CD4-positive, alpha-beta T cell treated with Interleukin-1 beta for 1 hour (primary cell): ENCODE results near the gene MSRB1.
"Not testable (repeated sequence)": the region's sequence is repeated elsewhere in the genome, so short reads cannot be mapped to it uniquely, and the experiment has no call there.

Source experiments
- DNase-seq, 2 donors: peaks; one replicate each; pipeline ENCODE4 v3.0.0-alpha.2; 2020 to 2022

The MSRB1 gene

DNA sequence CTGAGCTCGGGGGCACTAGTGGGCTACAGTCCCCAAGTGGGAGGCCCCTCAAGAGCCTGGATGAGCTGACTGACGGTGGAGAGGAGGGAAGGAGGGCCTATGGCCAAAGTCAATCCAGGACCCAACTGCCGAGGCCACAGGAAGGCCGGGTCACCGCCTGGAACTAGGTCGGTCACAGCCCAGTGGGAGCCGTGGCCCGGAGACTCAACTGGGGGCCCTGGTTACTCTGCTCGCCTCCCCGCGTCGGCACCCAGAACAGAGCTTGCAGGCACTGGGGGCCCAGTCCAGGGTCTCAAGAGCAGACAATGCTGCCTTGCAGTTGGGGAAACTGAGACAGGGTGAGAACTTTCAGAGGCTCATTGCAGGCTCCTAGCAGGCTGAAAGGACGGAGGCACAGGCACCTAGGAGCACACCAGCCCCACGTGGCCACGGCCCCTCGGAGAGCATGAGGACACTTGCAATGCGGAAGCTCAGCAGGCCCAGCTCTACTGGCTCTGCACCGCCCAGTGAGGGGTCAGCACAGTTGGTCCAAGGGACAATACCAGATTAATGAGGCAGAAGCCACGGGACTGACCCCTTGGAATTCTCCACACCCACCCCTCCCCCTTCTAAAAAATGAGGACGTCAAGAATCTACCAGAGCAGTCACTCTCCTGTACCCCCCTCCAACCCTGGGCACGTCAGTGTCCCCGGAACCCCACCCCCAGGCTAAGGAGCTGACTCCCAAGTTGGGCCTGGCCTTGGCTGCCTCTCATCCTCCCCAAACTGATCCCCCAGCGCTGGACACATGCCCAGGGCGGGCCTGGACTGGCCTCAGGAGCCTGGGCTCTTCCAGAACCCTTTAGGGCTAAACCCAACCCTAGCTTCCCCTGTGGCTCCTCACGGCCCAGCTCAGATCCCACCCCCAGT lies 27.0 kb downstream of the MSRB1 start:
- no peak for DNase-seq

GRCh38 chr16:1914988-1915387 lies 28.0 kb downstream of the MSRB1 start:
- no peak for DNase-seq

- DNase-seq = no peak
Measured at GRCh38 chr16:1914084-1914608, 28.9 kb downstream of the MSRB1 start.

GRCh38 chr16:1913327-1914083 lies 29.5 kb downstream of the MSRB1 start:
- no peak for DNase-seq

GRCh38 chr16:1912215-1912543 lies 30.8 kb downstream of the MSRB1 start:
- DNase-seq = no peak

DNA sequence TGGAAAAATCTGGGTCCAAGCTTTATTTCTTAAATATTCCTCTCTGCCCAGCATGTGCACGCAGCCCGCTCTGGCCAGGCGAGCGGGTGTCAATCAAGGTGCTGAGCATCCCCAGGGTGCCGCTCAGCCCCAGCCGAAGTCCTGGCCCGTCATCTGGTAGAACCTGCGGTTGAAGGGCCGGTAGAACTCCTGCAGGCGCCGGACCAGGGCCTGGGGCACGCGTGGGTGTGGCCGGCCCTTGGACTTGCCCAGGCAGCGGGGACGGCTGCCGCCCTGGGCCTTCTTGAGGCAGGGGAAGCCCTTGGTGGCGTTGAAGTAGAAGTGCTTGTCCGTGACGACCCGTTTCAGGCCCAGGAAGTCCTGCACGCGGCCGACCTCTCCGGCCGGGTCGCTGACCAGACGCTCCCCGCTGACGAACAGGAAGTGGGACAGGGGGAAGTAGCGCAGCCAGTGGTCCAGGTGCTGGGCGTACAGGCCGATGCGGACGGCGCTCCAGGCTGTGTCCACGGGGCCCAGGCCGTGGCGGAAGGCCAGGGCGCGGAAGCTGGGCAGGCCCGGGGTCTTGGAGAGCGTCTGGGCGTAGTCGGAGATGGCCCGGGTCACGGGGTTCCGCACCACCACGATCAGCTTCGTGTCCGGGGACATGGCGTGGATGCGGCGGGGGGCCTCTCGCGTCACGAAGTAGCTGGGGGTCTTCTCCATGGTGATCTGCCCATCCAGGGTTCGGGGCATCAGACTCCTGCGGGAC lies 31.4 kb downstream of the MSRB1 start:
- no peak for DNase-seq

DNA sequence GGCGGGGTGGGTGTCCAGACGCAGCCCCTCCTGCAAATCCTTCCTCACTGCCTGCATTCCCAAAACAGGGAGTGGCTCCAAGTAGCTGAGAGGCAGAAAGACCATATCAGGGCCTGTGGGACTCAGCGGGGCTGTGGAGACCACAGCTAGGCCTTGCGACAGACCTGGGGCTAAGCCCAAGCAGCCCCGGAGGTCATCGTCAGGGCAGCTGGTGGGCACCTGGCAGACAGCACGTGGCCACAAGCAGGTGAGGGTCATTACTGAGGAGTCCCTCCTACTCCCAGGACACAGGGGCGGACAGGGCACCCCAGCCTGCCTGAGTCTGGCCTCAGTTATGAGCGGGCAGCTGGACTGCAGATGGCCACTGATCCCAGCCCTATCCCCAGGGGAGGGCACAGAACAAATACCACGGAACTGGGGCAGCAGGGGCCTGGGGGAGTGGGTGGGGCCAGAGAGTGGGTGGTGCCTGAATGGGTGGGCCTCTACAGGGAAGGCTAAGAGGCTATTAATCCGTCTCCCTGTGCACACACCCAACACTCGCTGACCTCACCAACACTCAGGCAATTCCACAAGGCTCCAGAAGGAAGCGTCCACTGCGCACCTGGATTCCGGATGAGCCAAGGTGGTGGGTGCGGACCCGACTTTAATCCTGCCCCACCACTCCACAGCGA lies 33.3 kb downstream of the MSRB1 start:
- no peak for DNase-seq

DNA sequence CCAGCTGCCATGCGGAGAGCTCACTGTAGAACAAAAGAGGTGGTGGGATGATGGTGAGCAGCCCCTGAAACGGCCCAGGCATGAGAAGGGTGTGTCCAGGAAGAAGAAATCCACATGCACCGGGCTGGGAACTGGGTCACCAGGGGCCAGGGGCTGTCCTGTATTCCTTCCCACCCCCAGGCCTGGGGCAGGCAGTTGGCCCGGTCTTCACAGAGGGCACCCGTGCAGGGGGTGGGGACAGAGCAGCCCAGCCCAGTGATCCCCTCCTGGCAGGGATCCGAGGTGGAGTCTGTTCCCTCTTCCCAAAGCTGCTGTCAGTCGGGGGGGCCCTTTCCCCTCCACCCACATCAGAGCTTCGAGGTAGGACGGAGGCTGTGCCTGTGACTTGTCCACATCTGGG lies 34.0 kb downstream of the MSRB1 start:
- no peak for DNase-seq

- DNase-seq = no peak
Measured at GRCh38 chr16:1908184-1908583, 34.8 kb downstream of the MSRB1 start.

DNA sequence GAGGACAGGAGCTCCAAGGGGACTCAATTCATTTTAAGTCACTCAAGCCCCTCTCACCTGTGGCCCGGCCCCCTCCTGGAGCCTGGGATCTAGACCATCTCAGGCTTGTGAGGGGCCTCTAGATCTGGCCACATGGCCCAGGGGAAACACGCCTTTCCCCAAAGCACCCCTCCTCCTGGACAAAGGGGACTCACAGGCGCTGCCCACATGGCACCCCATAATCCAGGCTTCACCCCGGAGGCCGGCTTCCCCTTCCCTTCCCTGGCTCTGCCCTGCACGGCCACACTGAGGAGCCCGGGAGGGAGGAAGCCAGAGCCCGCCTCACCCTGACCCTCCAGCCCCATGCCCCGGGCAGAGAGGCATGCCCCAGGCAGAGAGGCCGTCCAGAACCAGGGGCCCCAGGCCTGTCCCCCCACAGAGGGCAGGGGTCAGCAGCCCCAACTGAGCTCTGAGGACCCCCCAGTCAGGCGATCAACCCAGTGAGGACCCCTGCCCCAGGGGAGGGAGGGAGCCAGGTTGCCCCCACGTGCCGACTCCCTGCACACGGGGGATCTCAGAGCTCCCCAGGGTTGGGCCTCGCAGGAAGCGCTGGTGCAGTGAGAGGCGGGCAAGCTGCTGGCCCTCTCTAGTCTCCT lies 35.7 kb downstream of the MSRB1 start:
- no peak for DNase-seq

- DNase-seq = no peak
Measured at GRCh38 chr16:1906846-1907165, 36.2 kb downstream of the MSRB1 start.

GRCh38 chr16:1906055-1906845 lies 36.7 kb downstream of the MSRB1 start:
- no peak for DNase-seq

DNA sequence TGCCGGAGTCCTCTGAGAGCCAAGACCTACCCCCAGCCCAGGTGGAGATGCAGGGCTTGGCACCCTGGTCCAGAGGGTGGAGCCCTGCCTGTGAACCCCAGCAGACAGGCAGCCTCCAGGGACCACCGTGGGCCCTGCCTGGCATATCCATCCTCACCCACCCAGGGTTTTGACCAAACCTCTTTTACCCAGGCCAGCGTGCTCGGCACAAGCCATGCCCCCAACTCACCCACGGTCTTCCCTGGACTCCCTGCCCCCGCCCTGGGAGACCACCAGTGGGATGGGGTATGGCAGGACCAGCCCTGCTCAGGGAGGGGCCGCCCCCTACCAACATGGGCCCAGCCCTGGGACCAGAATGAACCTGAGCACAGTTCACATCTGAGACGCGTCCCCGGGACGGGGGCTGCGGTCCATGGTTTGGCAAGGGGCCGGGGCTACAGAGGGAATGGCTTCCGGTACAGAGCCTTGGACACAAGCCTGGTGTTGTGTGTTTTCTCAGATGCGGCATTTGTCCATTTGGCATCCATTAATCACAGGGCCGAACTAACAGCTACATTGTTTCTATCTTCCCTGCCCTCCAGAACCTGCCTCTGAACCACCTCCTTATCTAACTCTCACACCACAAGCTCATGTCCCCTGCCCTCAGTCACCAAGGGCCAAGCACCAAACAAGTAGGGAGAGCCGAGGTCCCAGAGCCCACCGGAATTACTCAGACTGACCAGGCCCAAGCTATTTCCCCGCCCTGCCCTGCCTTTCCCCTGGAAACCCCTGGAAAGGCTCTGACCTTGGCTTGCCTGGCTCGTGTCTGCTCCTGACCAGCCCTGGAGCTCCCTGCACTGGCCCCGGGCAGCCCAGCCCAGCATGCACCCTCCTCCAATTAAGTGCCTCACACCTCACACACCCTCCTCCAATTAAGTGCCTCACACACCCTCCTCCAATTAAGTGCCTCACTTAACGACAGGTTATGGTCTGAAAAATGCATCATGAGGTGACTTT lies 38.9 kb downstream of the MSRB1 start:
- DNase-seq = no peak

DNA sequence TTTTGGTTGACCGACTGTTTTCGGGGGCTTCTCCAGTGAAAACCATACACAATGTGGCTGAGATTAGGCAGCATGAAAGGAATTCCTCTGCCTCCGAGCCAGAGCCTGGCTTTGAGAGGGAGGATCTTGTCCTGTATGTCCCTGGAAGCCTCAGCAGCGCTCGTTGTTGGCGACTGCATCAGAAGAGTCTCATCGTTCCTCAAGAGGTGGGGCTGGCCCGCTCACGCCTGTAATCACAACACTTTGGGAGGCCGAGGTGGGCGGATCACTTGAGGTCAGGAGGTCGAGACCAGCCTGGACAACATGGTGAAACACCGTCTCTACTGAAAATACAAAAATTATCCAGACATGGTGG lies 39.8 kb downstream of the MSRB1 start:
- no peak for DNase-seq

DNA sequence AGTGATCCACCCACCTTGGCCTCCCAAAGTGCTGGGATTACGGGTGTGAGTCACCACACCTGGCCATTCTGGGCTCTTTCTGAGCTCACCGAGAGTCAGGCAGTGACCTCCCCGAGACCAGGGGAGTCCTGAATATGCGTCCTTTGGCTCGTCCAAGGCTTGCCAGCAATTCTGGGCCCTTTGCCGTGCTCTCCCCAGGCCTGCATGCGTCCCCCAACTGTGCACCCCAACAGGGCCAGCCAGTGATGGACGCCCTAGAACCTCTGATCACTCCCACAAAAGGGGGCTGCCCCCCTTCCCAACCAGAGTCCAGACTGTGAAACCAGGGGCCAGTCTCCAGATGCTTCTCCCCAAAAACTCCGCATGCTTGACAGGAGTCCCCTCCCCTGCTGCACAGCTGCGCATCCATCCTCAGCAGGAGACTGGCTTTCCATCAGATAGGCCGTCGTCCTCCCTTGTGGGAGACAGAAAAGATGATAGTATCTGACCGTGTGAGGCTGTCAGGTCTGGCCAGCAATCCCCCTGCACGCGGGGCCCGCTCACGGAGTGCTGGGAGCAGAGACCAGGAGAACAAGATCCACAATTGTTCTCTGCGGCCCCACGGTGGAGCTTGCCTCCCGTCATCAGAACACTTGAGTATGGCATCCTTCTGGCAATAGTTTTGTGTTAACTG lies 40.3 kb downstream of the MSRB1 start:
- DNase-seq = no peak

DNA sequence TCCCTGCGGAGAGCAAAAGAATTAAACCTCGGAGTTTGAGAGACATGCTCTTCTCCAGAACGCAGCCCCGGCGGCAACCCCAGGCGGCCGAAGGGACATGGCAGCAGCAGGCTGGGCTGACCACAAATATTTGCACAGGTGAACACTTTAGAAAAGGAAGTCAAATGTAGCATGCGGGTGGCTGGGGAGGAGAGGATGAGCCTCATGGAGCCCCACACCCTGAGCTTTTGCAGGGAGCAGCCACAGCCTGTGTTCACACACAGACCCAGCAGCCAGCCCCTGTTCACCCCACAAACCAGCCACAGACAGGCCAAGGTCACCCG lies 42.6 kb downstream of the MSRB1 start:
- DNase-seq = no peak

DNA sequence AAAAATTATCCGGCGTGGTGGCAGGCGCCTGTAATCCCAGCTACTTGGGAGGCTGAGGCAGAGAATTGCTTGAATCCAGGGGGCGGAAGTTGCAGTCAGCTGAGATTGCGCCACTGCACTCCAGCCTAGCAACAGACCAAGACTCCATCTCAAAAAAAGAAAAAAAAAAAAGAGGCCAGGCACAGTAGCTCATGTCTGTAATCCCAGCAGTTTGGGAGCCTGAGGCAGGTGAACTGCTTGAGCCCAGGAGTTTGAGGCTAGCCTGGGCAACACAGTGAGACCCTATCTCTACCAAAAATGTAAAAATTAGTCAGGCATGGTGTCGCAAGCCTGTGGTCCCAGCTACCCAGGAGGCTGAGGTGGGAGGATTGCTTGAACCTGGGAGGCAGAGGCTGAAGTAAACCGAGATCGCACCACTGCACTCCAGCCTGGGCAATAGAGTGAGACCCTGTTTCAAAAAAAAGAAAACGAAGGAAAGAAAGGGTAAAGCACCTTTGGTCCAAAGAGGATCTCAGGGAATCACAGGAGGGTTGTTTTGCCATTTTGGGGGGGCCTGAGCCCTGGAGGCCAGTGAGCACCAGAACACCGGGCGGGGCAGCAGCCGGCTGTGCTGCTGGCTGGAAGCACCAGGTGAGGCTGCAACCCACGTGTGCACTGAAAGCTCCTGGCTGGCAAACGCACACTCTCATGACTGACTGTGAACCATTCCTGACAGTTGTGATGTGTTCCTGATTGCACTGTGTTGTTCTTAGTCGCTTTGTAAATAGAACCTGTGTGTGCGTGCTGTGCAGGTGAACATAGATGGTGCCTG lies 43.2 kb downstream of the MSRB1 start:
- no peak for DNase-seq

DNA sequence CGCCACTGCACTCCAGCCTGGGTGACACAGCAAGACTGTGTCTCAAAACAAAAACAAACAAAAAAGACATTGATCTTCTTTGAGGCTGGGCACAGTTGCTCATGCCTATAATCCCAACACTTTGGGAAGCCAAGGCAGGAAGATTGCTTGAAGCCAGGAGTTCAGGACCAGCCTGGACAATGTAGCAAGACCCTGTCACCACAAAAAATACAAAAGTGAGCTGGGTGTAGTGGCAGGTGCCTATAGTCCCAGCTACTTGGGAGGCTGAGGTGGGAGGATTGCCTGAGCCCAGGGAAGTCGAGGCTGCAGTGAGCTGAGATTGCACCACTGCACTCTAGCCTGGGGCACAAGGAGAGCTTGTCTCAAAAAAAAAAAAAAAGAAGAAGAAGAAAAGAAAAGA lies 45.3 kb downstream of the MSRB1 start:
- DNase-seq = not testable (repeated sequence)
